ENCODE measurements around the gene LIPG.

LIPG gene

GRCh38 chr18:49546719-49547273 lies 15.1 kb upstream of the LIPG start:
- no peak for DNase-seq (ENCODE audit: low spot score)

- DNase-seq (ENCODE audit: low spot score) = no peak
These were observed 14.2 kb upstream of the LIPG start for GRCh38 chr18:49547701-49548100.

GRCh38 chr18:49548229-49548636 lies 13.6 kb upstream of the LIPG start:
- no peak for DNase-seq (ENCODE audit: low spot score)

GRCh38 chr18:49550621-49551339 lies 11.1 kb upstream of the LIPG start:
- no peak for DNase-seq (ENCODE audit: low spot score)

- no peak for DNase-seq (ENCODE audit: low spot score)
These were observed 8.9 kb upstream of the LIPG start for GRCh38 chr18:49553003-49553402.

- DNase-seq (ENCODE audit: low spot score) = no peak
These were observed 6.2 kb upstream of the LIPG start for GRCh38 chr18:49555641-49556040.

GRCh38 chr18:49558356-49558755 lies 3.5 kb upstream of the LIPG start:
- no peak for DNase-seq (ENCODE audit: low spot score)

- peak; percentile 61 for DNase-seq (ENCODE audit: low spot score)
These were observed 2.4 kb upstream of the LIPG start for GRCh38 chr18:49559326-49559931.

GRCh38 chr18:49560277-49560623 lies 1.6 kb upstream of the LIPG start:
- DNase-seq (ENCODE audit: low spot score) = no peak

- DNase-seq (ENCODE audit: low spot score) = no peak
These were observed 1.1 kb upstream of the LIPG start for GRCh38 chr18:49560624-49561288.

GRCh38 chr18:49562481-49563129 lies 748 bp downstream of the LIPG start:
- DNase-seq (ENCODE audit: low spot score) = no peak

- DNase-seq (ENCODE audit: low spot score) = peak; percentile 33
These were observed 1.3 kb downstream of the LIPG start for GRCh38 chr18:49563130-49563540.

- no peak for DNase-seq (ENCODE audit: low spot score)
These were observed 2.1 kb downstream of the LIPG start for GRCh38 chr18:49563701-49564517.

- DNase-seq (ENCODE audit: low spot score) = no peak
These were observed 2.6 kb downstream of the LIPG start for GRCh38 chr18:49564518-49564834.

GRCh38 chr18:49565101-49565500 lies 3.2 kb downstream of the LIPG start:
- DNase-seq (ENCODE audit: low spot score) = no peak

- no peak for DNase-seq (ENCODE audit: low spot score)
These were observed 3.8 kb downstream of the LIPG start for GRCh38 chr18:49565612-49566011.

GRCh38 chr18:49566217-49566770 lies 4.4 kb downstream of the LIPG start:
- no peak for DNase-seq (ENCODE audit: low spot score)

- DNase-seq (ENCODE audit: low spot score) = no peak
These were observed 5.1 kb downstream of the LIPG start for GRCh38 chr18:49566985-49567384.

GRCh38 chr18:49569724-49570123 lies 7.9 kb downstream of the LIPG start:
- DNase-seq (ENCODE audit: low spot score) = no peak

- DNase-seq (ENCODE audit: low spot score) = no peak
These were observed 9.0 kb downstream of the LIPG start for GRCh38 chr18:49570836-49571235.

- DNase-seq (ENCODE audit: low spot score) = no peak
These were observed 10.9 kb downstream of the LIPG start for GRCh38 chr18:49572611-49573345.
